Measurements from ENCODE around the gene SMIM38.

SMIM38 gene

DNA sequence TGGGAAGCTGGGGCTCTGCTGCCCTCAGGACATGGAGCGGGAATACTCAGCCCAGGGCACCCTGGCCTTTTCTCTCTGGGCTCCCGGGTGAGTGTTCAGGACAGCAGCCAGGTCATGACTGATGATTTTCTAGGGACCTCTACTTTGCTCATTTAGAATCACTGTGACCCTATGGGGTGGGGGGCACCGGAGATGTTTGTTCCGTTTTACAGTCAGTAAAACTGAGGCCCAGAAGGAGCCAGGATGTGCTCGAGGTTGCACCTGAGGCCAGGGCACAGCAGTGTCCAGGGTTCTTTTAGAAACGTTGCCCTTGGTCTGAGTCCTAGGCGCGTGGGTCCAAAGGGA, 48.1 kb downstream of the SMIM38 start:
- TF ChIP-seq, protein P1, sequence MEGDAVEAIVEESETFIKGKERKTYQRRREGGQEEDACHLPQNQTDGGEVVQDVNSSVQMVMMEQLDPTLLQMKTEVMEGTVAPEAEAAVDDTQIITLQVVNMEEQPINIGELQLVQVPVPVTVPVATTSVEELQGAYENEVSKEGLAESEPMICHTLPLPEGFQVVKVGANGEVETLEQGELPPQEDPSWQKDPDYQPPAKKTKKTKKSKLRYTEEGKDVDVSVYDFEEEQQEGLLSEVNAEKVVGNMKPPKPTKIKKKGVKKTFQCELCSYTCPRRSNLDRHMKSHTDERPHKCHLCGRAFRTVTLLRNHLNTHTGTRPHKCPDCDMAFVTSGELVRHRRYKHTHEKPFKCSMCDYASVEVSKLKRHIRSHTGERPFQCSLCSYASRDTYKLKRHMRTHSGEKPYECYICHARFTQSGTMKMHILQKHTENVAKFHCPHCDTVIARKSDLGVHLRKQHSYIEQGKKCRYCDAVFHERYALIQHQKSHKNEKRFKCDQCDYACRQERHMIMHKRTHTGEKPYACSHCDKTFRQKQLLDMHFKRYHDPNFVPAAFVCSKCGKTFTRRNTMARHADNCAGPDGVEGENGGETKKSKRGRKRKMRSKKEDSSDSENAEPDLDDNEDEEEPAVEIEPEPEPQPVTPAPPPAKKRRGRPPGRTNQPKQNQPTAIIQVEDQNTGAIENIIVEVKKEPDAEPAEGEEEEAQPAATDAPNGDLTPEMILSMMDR (conservative IDR thresholded peaks at IDR 0.05; ENCODE audit: low read depth, low read length) = no peak
- DNase-seq (ENCODE audit: low read depth) = no peak
- H3K4me3 ChIP-seq (ENCODE audit: low read depth, low read length) = no peak overlapping the region

DNA sequence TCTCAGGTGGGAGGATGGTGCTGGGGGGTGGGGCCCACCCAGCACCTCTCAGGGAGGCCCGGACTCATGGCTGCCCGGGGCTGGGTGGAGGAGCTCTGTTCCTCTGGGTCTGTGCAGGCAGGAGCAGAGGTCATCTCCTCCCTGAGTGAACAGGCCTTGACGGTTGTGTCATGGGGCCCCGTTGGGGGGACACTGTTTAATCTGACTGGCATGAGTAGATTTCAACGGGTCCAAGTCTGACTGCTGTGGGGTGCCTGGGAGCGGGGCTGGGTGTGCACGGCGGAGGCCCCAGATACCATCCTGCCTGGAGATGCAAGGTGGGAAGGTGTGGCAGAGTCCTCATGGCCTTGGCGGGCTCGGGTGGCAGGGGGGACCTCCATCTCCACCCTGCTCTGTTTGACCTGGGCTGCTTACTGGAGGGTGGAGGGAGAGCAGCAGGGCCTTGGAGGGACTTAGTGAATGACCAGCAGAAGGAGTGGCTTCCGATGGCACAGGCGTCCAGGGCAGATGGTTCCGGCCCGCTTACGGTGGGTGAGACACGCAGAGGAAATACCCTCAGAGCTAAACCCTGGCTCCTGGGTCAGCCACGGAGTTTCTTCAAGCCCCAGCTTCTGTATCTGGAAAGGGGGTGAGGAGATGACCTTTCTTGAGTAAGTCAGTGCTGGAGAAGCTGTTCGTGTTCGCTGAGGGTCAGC, 48.7 kb downstream of the SMIM38 start:
- no peak for DNase-seq (ENCODE audit: low read depth)
- TF ChIP-seq, protein P1 (conservative IDR thresholded peaks at IDR 0.05; ENCODE audit: low read depth, low read length) = no peak

DNA sequence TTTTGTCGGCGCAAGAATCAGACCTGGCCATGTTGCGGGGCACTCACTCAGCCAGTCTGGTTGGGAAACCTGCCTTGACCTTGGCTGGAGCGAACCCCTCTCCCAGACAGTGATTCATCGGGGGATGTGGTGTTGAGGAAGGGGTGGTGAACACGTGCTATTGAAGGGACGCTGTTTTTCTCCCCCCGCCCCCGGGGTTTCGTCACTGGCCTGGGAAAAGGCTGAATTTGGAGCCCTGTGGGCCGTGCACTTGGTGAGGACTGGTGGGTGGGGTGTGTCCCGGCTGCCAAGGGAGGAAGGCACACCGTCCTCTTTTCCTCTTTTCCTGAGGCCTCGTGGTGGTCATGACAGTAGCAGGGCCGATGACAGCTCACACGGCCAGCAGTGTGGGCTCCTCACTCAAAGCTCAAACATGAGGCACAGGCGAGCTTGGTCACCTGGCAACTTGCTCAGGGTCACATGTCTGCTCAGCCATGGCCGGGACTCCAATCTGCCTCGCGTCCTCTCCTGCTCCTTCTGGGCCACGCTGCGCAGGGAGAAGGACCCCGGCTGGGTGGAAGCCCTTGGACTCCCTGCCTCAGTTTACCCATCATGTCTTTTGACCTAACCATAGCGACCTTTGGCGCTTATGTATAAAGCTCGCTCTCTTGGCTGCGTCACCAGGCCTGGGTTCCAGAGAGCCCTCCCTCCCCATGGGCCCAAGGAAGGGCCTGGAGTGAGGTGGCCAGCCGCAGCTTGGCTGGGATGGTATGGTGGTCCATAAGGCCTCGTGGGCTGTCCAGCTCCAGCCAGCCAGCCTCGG, 49.4 kb downstream of the SMIM38 start:
- DNase-seq (ENCODE audit: low read depth) = no peak
- TF ChIP-seq, protein P1 (conservative IDR thresholded peaks at IDR 0.05; ENCODE audit: low read depth, low read length) = no peak

More for the DNA sequence above, 48.7 kb downstream of the SMIM38 start:
- H3K4me3 ChIP-seq (ENCODE audit: low read depth, low read length) = no peak overlapping the region

More for the DNA sequence above, 49.4 kb downstream of the SMIM38 start:
- H3K4me3 ChIP-seq (ENCODE audit: low read depth, low read length) = no peak overlapping the region

Measured in choroid plexus epithelial cell (primary cell).